GM12874 (cell line): ENCODE results near the gene RPL21.

Source experiments
- CTCF ChIP-seq: IDR thresholded peaks from 2 replicates; pipeline ENCODE4 v1.5.1; 2011; ENCODE audit warnings: low read depth, mild to moderate bottlenecking, control low read depth, low read length, moderate library complexity; ENCODE audit not compliant: insufficient read depth

The RPL21 gene

GRCh38 chr13:27250833-27251165, 559 bp upstream of the RPL21 start:
- TF ChIP-seq CTCF, result no peak

GRCh38 chr13:27252467-27252866, 1.1 kb downstream of the RPL21 start:
- no peak for TF ChIP-seq CTCF

- TF ChIP-seq CTCF, result no peak
Measured at GRCh38 chr13:27257233-27257568, 5.8 kb downstream of the RPL21 start.

GRCh38 chr13:27257648-27258253, 6.4 kb downstream of the RPL21 start:
- no peak for TF ChIP-seq CTCF

- TF ChIP-seq CTCF, result no peak
Measured at GRCh38 chr13:27258637-27259386, 7.5 kb downstream of the RPL21 start.

- no peak for TF ChIP-seq CTCF
Measured at GRCh38 chr13:27259831-27260230, 8.5 kb downstream of the RPL21 start.

GRCh38 chr13:27261396-27261795, 10.0 kb downstream of the RPL21 start:
- no peak for TF ChIP-seq CTCF
